Thymus (tissue), 11 donors: ENCODE results near the gene LOXHD1. TPM values are rescaled to one million over a fixed set of nuclear protein-coding genes. Genes with fewer than 3 reads are reported as not detected.

Experiments used
- DNase-seq, 9 donors: peaks; one replicate each; pipeline ENCODE4 v3.0.0-alpha.2; 2013; ENCODE audit warnings: low spot score in 9 of 9, low read depth in 6 of 9, missing footprints in 1 of 9
- H3K27ac ChIP-seq, 2 donors: one replicate each; pipeline ENCODE4 v1.5.1; 2013; ENCODE audit warnings: control low read depth in 1 of 2, low read depth in 1 of 2, low read length in 1 of 2, mild to moderate bottlenecking in 1 of 2, moderate library complexity in 1 of 2
- H3K27me3 ChIP-seq, 2 donors: one replicate each; pipeline ENCODE4 v1.5.1; 2013; ENCODE audit warnings: low read length in 1 of 2; ENCODE audit not compliant: control insufficient read depth in 2 of 2, insufficient read depth in 1 of 2
- H3K36me3 ChIP-seq, 2 donors: one replicate each; pipeline ENCODE4 v1.5.1; 2013; ENCODE audit warnings: low read length in 1 of 2, mild to moderate bottlenecking in 1 of 2, moderate library complexity in 1 of 2; ENCODE audit not compliant: control insufficient read depth in 2 of 2, insufficient read depth in 2 of 2
- H3K4me1 ChIP-seq, 2 donors: one replicate each; pipeline ENCODE4 v1.5.1; 2013; ENCODE audit warnings: low read length in 2 of 2; ENCODE audit not compliant: control insufficient read depth in 2 of 2, insufficient read depth in 2 of 2
- H3K4me3 ChIP-seq, 2 donors: one replicate each; pipeline ENCODE4 v1.5.1; 2013; ENCODE audit warnings: low read length in 2 of 2, control low read depth in 1 of 2, mild to moderate bottlenecking in 1 of 2
- H3K9me3 ChIP-seq, 2 donors: one replicate each; pipeline ENCODE4 v1.5.1; 2013; ENCODE audit warnings: low read length in 1 of 2, mild to moderate bottlenecking in 1 of 2; ENCODE audit not compliant: control insufficient read depth in 2 of 2, insufficient read depth in 1 of 2
- WGBS: extraction: QIAGEN DNeasy Blood & Tissue Kit; methylation state at CpG from one replicate; pipeline ENCODE4 v1.1.7; 2013; 5-methylcytosine and 5-hydroxymethylcytosine counted together
- polyA plus RNA-seq: library from polyadenylated mRNA; stranded (reverse); fragments of 200-250 nt; gene quantifications from one replicate; pipeline ENCODE4 v1.2.3, GENCODE V29; 2013
- total RNA-seq: library from RNA; stranded (reverse); fragments of 120-200 nt; gene quantifications from one replicate; pipeline ENCODE4 v1.2.4, GENCODE V29; 2013
- donor health status: healthy.

LOXHD1 gene
- total and polyA plus RNA-seq, 2 donors = 0.09 to 0.24 TPM

- WGBS = 77% methylated on average over 2 of the region's 2 CpGs
- no peaks in the 10 kb centered on the region for H3K27me3 ChIP-seq
- no peak overlapping the region for H3K27ac ChIP-seq
- no peak for DNase-seq
- H3K4me1 ChIP-seq = no peaks in the 10 kb centered on the region
- no peak overlapping the region for H3K4me3 ChIP-seq
- H3K9me3 ChIP-seq = no peaks in the 10 kb centered on the region
- H3K36me3 ChIP-seq = no peaks in the 10 kb centered on the region
Observed at GRCh38 chr18:46555213-46555612, 101.8 kb downstream of the LOXHD1 start.

GRCh38 chr18:46554406-46555080, 102.5 kb downstream of the LOXHD1 start:
- H3K36me3 ChIP-seq = no peaks in the 10 kb centered on the region
- H3K4me1 ChIP-seq = no peaks in the 10 kb centered on the region
- H3K27ac ChIP-seq = no peak overlapping the region
- H3K4me3 ChIP-seq = no peak overlapping the region
- no peaks in the 10 kb centered on the region for H3K9me3 ChIP-seq
- no peaks in the 10 kb centered on the region for H3K27me3 ChIP-seq
- WGBS = 97% methylated on average over 2 of the region's 2 CpGs
- DNase-seq = no peak

GRCh38 chr18:46550609-46551008, 106.4 kb downstream of the LOXHD1 start:
- no peak overlapping the region for H3K27ac ChIP-seq
- no peak overlapping the region for H3K4me3 ChIP-seq
- no peaks in the 10 kb centered on the region for H3K27me3 ChIP-seq
- H3K4me1 ChIP-seq = no peaks in the 10 kb centered on the region
- no peaks in the 10 kb centered on the region for H3K36me3 ChIP-seq
- DNase-seq = no peak
- WGBS = 94% methylated on average over 2 of the region's 2 CpGs
- H3K9me3 ChIP-seq = no peaks in the 10 kb centered on the region

- H3K27ac ChIP-seq = no peak overlapping the region
- no peaks in the 10 kb centered on the region for H3K4me1 ChIP-seq
- no peaks in the 10 kb centered on the region for H3K27me3 ChIP-seq
- H3K4me3 ChIP-seq = no peak overlapping the region
- no peaks in the 10 kb centered on the region for H3K36me3 ChIP-seq
- 69% methylated on average over 1 of the region's 1 CpG for WGBS
- DNase-seq = no peak
- H3K9me3 ChIP-seq = no peaks in the 10 kb centered on the region
Observed at GRCh38 chr18:46547520-46547919, 109.5 kb downstream of the LOXHD1 start.

DNA sequence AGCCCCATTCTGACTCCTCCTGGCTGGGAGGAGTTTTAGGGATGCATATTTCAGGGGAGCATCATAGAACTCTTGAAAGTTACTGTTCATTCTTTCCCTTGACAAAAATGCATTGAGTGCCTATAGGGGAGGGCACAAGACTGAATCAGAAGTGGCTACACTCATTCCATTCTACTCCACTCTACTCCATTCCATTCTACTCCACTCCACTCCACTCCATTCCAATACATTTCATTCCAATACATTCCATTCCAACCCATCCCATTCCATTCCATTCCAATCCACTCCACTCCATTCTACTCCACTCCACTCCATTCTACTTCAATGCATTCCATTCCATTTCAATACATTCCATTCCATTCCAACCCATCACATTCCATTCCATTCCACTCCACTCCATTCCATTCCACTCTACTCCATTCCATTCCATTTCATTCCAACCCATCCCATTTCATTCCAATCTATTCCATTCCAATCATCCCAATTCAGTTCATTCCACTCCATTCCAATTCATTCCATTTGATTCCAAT, 110.8 kb downstream of the LOXHD1 start:
- DNase-seq = no peak
- Histone ChIP-seq H3K4me1 (no peaks in the 10 kb centered on the region), H3K36me3 (no peaks in the 10 kb centered on the region), H3K9me3 (no peaks in the 10 kb centered on the region), H3K27me3 (no peaks in the 10 kb centered on the region), H3K4me3 (no peak overlapping the region), H3K27ac (no peak overlapping the region)

DNA sequence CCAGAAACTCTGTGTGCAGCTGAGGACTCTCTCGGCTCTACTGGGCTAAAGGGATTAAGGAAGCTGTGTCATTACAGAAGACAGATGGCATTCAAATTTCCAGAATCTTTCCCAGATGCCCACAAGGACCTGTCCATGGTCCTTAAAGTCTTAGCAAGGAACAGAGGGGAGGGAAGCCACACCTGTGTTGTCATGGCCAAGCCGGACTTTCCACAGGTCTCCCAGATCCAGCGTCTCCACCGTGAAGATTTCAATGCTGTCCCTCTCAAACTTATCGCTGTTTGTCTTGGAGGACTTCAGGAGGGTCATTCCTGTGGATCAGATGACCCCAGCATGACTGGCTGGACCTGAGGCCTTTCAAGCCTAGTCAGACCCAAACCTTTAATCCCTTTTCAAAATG, 114.5 kb downstream of the LOXHD1 start:
- H3K4me1 ChIP-seq = no peaks in the 10 kb centered on the region
- H3K27me3 ChIP-seq = no peaks in the 10 kb centered on the region
- H3K36me3 ChIP-seq = no peaks in the 10 kb centered on the region
- WGBS = 70% methylated on average over 5 of the region's 5 CpGs
- no peaks in the 10 kb centered on the region for H3K9me3 ChIP-seq
- no peak overlapping the region for H3K27ac ChIP-seq
- H3K4me3 ChIP-seq = no peak overlapping the region
- no peak for DNase-seq

- WGBS = 89% methylated on average over 7 of the region's 7 CpGs
- no peaks in the 10 kb centered on the region for H3K27me3 ChIP-seq
- H3K9me3 ChIP-seq = no peaks in the 10 kb centered on the region
- no peak overlapping the region for H3K27ac ChIP-seq
- H3K4me3 ChIP-seq = no peak overlapping the region
- H3K36me3 ChIP-seq = no peaks in the 10 kb centered on the region
- DNase-seq = no peak
- no peaks in the 10 kb centered on the region for H3K4me1 ChIP-seq
Observed at GRCh38 chr18:46541626-46542189, 115.3 kb downstream of the LOXHD1 start.

DNA sequence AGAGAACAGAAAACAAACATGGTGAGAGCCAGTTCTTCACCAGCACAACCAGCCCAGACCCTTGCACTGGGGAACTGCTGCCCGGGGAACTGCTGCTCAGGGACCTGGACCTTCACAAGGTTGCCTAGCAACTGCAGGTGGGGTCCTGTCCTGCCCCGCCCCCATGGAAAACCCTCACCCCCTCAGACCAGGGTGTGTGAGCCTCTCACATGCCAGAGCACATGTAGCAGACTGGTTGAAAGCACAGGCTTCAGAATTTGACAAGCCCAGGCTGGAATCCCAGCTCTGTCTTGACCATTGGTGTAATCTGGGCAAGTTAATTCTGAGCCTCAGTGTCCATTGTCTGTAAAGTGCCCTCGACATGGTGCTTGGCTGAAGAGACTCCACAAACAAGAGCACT, 118.6 kb downstream of the LOXHD1 start:
- Histone ChIP-seq H3K9me3 (no peaks in the 10 kb centered on the region), H3K36me3 (no peaks in the 10 kb centered on the region), H3K27me3 (no peaks in the 10 kb centered on the region), H3K4me3 (no peak overlapping the region), H3K4me1 (no peaks in the 10 kb centered on the region), H3K27ac (no peak overlapping the region)
- DNase-seq = no peak
- 79% methylated on average over 3 of the region's 3 CpGs for WGBS

- no peak for DNase-seq
- H3K27ac ChIP-seq = no peak overlapping the region
- WGBS = 89% methylated on average over 11 of the region's 11 CpGs
- no peaks in the 10 kb centered on the region for H3K27me3 ChIP-seq
- H3K9me3 ChIP-seq = no peaks in the 10 kb centered on the region
- no peaks in the 10 kb centered on the region for H3K4me1 ChIP-seq
- H3K4me3 ChIP-seq = no peak overlapping the region
- H3K36me3 ChIP-seq = no peaks in the 10 kb centered on the region
Observed at GRCh38 chr18:46536215-46536874, 120.7 kb downstream of the LOXHD1 start.
